Pancreas (tissue), 10 donors: ENCODE measurements around the gene SCGB1D2. TPM values are rescaled to one million over a fixed set of nuclear protein-coding genes. Genes with fewer than 3 reads are reported as not detected.
A peak's percentile ranks its signal among the peaks of the same experiment; 100 is the strongest.

Source experiments
- ATAC-seq, 4 donors: fragments of 200-7000 bp; cut with Tn5 transposase; one replicate each; pipeline versions ENCODE4 v1.8.0 to v1.9.1; 2020; ENCODE audit warnings: mild to moderate bottlenecking in 4 of 4, moderate library complexity in 4 of 4
- DNase-seq, 6 donors: peaks; one replicate each; pipeline ENCODE4 v3.0.0-alpha.2; 2020
- FAIRE-seq: peaks from 2 replicates; lab custom pipeline; 2012; peaks lifted over from hg19 to GRCh38; lab: Jason Lieb, UNC
- H3K27ac ChIP-seq, 4 donors: fragments of 200-600 bp; sonication (generic); 1 replicate in 3 of 4; 2 replicates in 1 of 4; pipeline versions ENCODE4 v1.5.0 to v1.8.0; 2020
- H3K27me3 ChIP-seq, 4 donors: fragments of 200-600 bp; one replicate each; pipeline ENCODE4 v1.8.0; 2021
- H3K36me3 ChIP-seq, 3 donors: fragments of 200-600 bp; sonication (generic) in 1 of 3; one replicate each; pipeline versions ENCODE4 v1.5.0 to v1.8.0; 2020 to 2021
- H3K4me1 ChIP-seq, 3 donors: fragments of 200-600 bp; one replicate each; pipeline ENCODE4 v1.8.0; 2021
- H3K4me3 ChIP-seq, 4 donors: fragments of 200-600 bp; sonication (generic) in 2 of 4; one replicate each; pipeline versions ENCODE4 v1.5.0 to v1.8.0; 2020 to 2021
- H3K9me3 ChIP-seq, 4 donors: fragments of 200-600 bp; one replicate each; pipeline ENCODE4 v1.8.0; 2021
- CTCF ChIP-seq, 4 donors: fragments of 200-600 bp; sonication (generic) in 3 of 4; IDR thresholded peaks; one replicate each; pipeline versions ENCODE4 v1.5.0 to v1.8.0; 2021; ENCODE audit warnings: antibody characterized with exemption in 4 of 4
- WGBS, 2 donors: extraction: QIAGEN DNeasy Blood & Tissue Kit; methylation state at CpG; one replicate each; pipeline ENCODE4 v1.1.7; 2013; 5-methylcytosine and 5-hydroxymethylcytosine counted together
- intact Hi-C, 3 donors: fragments of 100-400 bp; cut with DNase I; formaldehyde crosslinking; loops; one replicate each; pipeline versions ENCODE4 v1.11.1 to v1.14.2; 2022
- polyA plus RNA-seq, 2 donors: library from polyadenylated mRNA; stranded (reverse); fragments of 200-250 nt; gene quantifications; one replicate each; pipeline ENCODE4 v1.2.3, GENCODE V29; 2013
- total RNA-seq, 6 donors: library from RNA; stranded (reverse); fragmentation: NEBNext Ultra II Directional in 4 of 6; extraction: Animal tissue kit (Norgen Biotek cat#: 25700) in 4 of 6; gene quantifications; one replicate each; pipeline versions ENCODE4 v1.2.1 to v1.2.4, GENCODE V29; 2021 to 2023
- donor health status: healthy with polysubstance abuse.
- donor health status: DM: no; HTN: no; CAD: no; lungs with moderate emphysema.
- donor health status: DM: no; HTN: no; CAD: no.
- donor health status: control.
- donor health status: control.
- donor health status: Bipolar disorder and iron deficiency.
- donor health status: DM: yes; HTN: yes; CAD: no.
- donor health status: DM: no; HTN: no; CAD: no.
- donor health status: DM: no; HTN: no; CAD: no.
- donor health status: DM: yes; HTN: yes; CAD: no.

SCGB1D2 gene
- total and polyA plus RNA-seq, 8 donors: 0.47 to 3.9 (median 0.78) TPM; not detected in 2

GRCh38 chr11:62237499-62237898 lies 4.5 kb upstream of the SCGB1D2 start:
- FAIRE-seq: no peak
- 55 to 67% methylated on average over 4 of the region's 4 CpGs for WGBS, 2 donors

GRCh38 chr11:62238151-62238550 lies 3.9 kb upstream of the SCGB1D2 start:
- intact Hi-C loops: no loop called here
- WGBS, 2 donors: 66 to 76% methylated on average over 4 of the region's 4 CpGs
- Histone ChIP-seq H3K36me3 (no peaks in the 10 kb centered on the region), H3K4me3 (no peak overlapping the region), H3K27ac (no peak overlapping the region), H3K4me1 (no peaks in the 10 kb centered on the region), H3K27me3 (no peaks in the 10 kb centered on the region), H3K9me3 (no peaks in the 10 kb centered on the region)
- FAIRE-seq (no peak), DNase-seq (no peak), ATAC-seq (no peak)
- TF ChIP-seq CTCF (IDR thresholded peaks at IDR 0.05): no peak

More at GRCh38 chr11:62237499-62237898, 4.5 kb upstream of the SCGB1D2 start:
- Histone ChIP-seq H3K36me3 (no peaks in the 10 kb centered on the region), H3K27ac (no peak overlapping the region), H3K4me1 (no peaks in the 10 kb centered on the region), H3K9me3 (no peaks in the 10 kb centered on the region), H3K4me3 (no peak overlapping the region), H3K27me3 (no peaks in the 10 kb centered on the region)
- intact Hi-C loops: no loop called here
- ATAC-seq (no peak), DNase-seq (no peak)
- TF ChIP-seq CTCF (IDR thresholded peaks at IDR 0.05): no peak

- Histone ChIP-seq H3K27me3 (no peaks in the 10 kb centered on the region), H3K4me1 (no peaks in the 10 kb centered on the region), H3K27ac (no peak overlapping the region), H3K4me3 (no peak overlapping the region), H3K36me3 (no peaks in the 10 kb centered on the region), H3K9me3 (no peaks in the 10 kb centered on the region)
- no peak for TF ChIP-seq CTCF (IDR thresholded peaks at IDR 0.05)
- DNase-seq (no peak), FAIRE-seq (no peak), ATAC-seq (no peak)
- 67 to 77% methylated on average over 3 of the region's 3 CpGs for WGBS, 2 donors
- intact Hi-C loops: no loop called here
Observed at GRCh38 chr11:62241095-62241494, 944 bp upstream of the SCGB1D2 start.

- no peak for FAIRE-seq
- Histone ChIP-seq H3K36me3 (no peaks in the 10 kb centered on the region), H3K4me3 (no peak overlapping the region), H3K27me3 (no peaks in the 10 kb centered on the region), H3K9me3 (no peaks in the 10 kb centered on the region), H3K4me1 (no peaks in the 10 kb centered on the region), H3K27ac (no peak overlapping the region)
- intact Hi-C loops: no loop called here
- WGBS, 2 donors: 19% methylated on average over 6 of the region's 6 CpGs
- peak in 3 of 4 donors; percentile 56 to 80 (median 63) for ATAC-seq
- peak in 2 of 6 donors; percentile 13 to 17 for DNase-seq
- no peak for TF ChIP-seq CTCF (IDR thresholded peaks at IDR 0.05)
Observed at GRCh38 chr11:62245271-62245753, 3.3 kb downstream of the SCGB1D2 start.

- no peak overlapping the region for H3K27ac ChIP-seq
- intact Hi-C loops: no loop called here
- TF ChIP-seq CTCF (IDR thresholded peaks at IDR 0.05): no peak
- H3K4me3 ChIP-seq: no peak overlapping the region
- H3K9me3 ChIP-seq: no peaks in the 10 kb centered on the region
- H3K36me3 ChIP-seq: no peaks in the 10 kb centered on the region
- DNase-seq (no peak), FAIRE-seq (no peak), ATAC-seq (no peak)
- no peaks in the 10 kb centered on the region for H3K27me3 ChIP-seq
- H3K4me1 ChIP-seq: no peaks in the 10 kb centered on the region
- WGBS, 2 donors: 42 to 53% methylated on average over 4 of the region's 4 CpGs
Observed at GRCh38 chr11:62251698-62252097, 9.7 kb downstream of the SCGB1D2 start.
